HUES64 (cell line): ENCODE measurements around the gene SLC9A4.
"Not testable (repeated sequence)": the region's sequence is repeated elsewhere in the genome, so short reads cannot be mapped to it uniquely, and the experiment has no call there.

ENCODE experiments used
- H3K27ac ChIP-seq: 2 replicates; pipeline ENCODE4 v1.7.0; 2013; ENCODE audit warnings: low read depth, low read length, inconsistent platforms
- H3K27me3 ChIP-seq: 2 replicates; pipeline ENCODE4 v1.6.1; 2013; ENCODE audit warnings: mild to moderate bottlenecking, low read length; ENCODE audit not compliant: insufficient read depth
- H3K36me3 ChIP-seq: 2 replicates; pipeline ENCODE4 v1.6.1; 2013; ENCODE audit warnings: mild to moderate bottlenecking, low read length; ENCODE audit not compliant: insufficient read depth
- H3K4me1 ChIP-seq: 2 replicates; pipeline ENCODE4 v1.6.1; 2013; ENCODE audit warnings: mild to moderate bottlenecking, low read length, moderate library complexity; ENCODE audit not compliant: insufficient read depth
- H3K4me3 ChIP-seq: 2 replicates; pipeline ENCODE4 v1.5.1; 2013; ENCODE audit warnings: mild to moderate bottlenecking, low read length, moderate library complexity
- H3K9ac ChIP-seq: 2 replicates; pipeline ENCODE4 v1.6.1; 2013; ENCODE audit warnings: mild to moderate bottlenecking, low read depth, low read length
- H3K9me3 ChIP-seq: 2 replicates; pipeline ENCODE4 v1.6.1; 2013; ENCODE audit warnings: low read depth, low read length; ENCODE audit not compliant: insufficient read depth
- WGBS: fragments of 150-250, 120-280 bp; methylation state at CpG from one replicate; pipeline ENCODE4 v1.1.7; 2013; ENCODE audit warnings: missing lambda C conversion rate; 5-methylcytosine and 5-hydroxymethylcytosine counted together

Gene SLC9A4

DNA sequence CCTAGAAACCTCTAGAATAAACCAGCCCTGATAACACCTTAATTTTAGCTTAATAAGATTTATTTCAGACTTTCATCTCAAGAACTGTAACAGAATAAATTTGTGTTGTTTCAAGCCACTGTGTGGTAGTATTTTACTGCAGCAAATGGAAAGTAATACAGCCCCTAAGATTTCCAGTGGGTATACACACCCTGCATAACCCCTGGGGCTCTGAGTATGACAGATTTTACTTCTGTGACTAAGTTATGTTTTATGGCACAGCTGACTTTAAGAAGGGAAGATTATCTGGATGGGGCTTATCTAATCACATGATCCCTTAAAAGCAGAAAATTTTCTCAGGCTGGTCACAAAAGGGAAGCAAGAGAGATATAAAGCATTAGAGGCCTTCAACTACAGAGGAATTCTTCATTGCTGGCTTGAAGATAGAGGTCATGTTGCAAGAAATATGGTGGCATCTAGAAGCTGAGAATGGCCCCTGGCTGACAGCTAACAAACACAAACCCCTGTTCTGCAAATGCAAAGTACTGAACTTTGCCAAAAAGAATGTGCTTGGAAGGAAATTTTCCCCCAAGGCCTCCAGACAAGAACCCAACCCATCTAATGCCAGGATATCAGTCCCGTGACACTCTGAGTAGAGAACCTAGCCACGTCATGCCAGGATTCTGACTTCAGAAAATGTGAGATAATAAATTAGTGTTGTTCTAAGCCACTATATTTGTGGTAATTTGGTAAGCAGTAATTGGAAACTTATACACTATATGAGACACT is 78.5 kb downstream of the SLC9A4 start:
- WGBS = 100% methylated on average over 2 of the region's 2 CpGs
- H3K9me3 ChIP-seq = no peaks in the 10 kb centered on the region

DNA sequence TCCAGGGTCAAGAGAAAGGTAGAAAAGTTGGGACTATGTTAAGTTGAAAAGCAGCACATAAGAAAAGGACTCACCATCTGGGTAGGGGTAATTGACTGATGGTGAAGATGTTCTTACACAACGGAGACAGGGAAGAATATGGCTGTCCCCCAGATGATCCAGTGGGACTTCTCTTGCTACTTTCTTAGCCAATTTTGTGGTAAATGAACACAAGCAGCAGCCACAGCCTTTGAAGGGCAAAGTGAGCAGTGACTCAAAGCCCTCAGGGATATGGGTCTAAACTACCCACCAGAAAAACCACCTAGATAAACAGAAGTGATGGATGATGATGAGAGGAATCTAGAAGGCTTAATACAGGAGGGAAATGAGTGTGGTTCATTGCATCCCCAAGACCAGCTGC is 80.6 kb downstream of the SLC9A4 start:
- WGBS = 95% methylated on average over 1 of the region's 1 CpG
- H3K27me3 ChIP-seq = no peaks in the 10 kb centered on the region
- no peaks in the 10 kb centered on the region for H3K9me3 ChIP-seq
- no peak overlapping the region for H3K27ac ChIP-seq
- H3K4me1 ChIP-seq = no peaks in the 10 kb centered on the region
- H3K36me3 ChIP-seq = no peaks in the 10 kb centered on the region
- no peak overlapping the region for H3K4me3 ChIP-seq
- H3K9ac ChIP-seq = no peak overlapping the region

More for the DNA sequence above, 78.5 kb downstream of the SLC9A4 start:
- H3K36me3 ChIP-seq = no peaks in the 10 kb centered on the region
- no peak overlapping the region for H3K4me3 ChIP-seq
- no peaks in the 10 kb centered on the region for H3K27me3 ChIP-seq
- no peak overlapping the region for H3K9ac ChIP-seq
- H3K4me1 ChIP-seq = no peaks in the 10 kb centered on the region
- H3K27ac ChIP-seq = no peak overlapping the region

DNA sequence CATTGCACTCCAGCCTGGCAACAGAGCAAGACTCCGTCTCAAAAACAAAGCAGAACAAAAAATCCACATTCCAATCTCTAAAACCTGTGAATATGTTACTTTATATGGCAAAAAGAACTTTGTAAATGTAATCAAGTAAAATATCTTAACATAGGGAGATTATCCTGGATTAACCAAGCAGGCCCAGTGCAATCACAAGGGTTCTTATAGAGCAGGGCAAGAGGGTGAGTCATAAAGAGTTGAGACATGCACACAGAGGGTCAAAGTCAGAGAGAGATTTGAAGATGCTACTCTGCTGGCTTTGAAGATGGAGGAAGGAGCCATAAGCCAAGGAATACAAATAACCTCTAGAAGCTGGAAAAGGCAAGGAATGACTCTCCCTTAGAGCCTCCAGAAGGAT is 85.4 kb downstream of the SLC9A4 start:
- Histone ChIP-seq H3K4me3 (no peak overlapping the region), H3K27me3 (no peaks in the 10 kb centered on the region), H3K9ac (no peak overlapping the region), H3K9me3 (no peaks in the 10 kb centered on the region), H3K27ac (no peak overlapping the region), H3K4me1 (no peaks in the 10 kb centered on the region), H3K36me3 (no peaks in the 10 kb centered on the region)
- WGBS = 100% methylated on average over 1 of the region's 1 CpG

DNA sequence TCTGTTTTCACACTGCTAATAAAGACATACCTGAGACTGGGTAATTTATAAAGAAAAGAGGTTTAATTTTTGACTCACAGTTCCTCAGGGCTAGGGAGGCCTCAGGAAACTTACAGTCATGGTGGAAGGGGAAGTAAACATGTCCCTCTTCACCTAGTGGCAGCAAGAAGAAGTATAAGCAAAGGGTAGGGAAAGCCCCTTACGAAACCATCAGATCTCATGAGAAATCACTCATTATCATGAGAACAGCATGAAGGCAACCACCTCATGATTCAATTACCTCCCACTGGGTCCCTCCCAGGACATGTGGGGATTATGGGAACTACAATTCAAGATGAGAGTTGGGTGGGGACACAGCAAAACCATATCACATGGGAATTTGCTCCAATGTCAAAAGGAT is 89.5 kb downstream of the SLC9A4 start:
- not testable (repeated sequence) for H3K4me1 ChIP-seq, H3K4me3 ChIP-seq, H3K27me3 ChIP-seq, H3K36me3 ChIP-seq, H3K27ac ChIP-seq, H3K9ac ChIP-seq
- 43% methylated on average over 1 of the region's 1 CpG for WGBS
- peaks cover 10% of the 10 kb centered on the region; the same call in 1 of the 2 replicates for H3K9me3 ChIP-seq

DNA sequence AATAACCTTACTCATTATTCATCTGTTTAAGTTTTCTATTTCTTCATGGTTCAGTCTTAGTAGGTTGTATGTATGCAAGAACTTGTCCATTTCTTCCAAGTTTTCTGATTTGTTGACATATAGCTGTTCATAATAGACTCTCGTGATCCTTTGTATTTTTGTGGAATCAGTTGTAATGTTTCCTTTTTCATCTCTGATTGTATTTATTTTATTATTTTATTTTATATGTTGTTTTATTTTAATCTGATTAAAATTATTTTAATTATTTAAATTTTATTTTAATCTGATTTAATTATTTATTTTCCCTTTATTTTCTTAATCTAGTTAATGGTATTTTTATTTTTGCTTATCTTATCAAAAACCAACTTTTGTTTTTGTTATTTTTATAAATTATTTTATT is 102.9 kb downstream of the SLC9A4 start:
- H3K36me3 ChIP-seq = no peaks in the 10 kb centered on the region
- H3K9ac ChIP-seq = no peak overlapping the region
- H3K4me3 ChIP-seq = no peak overlapping the region
- H3K27me3 ChIP-seq = no peaks in the 10 kb centered on the region
- no peak overlapping the region for H3K27ac ChIP-seq
- H3K9me3 ChIP-seq = peaks cover 6% of the 10 kb centered on the region
- H3K4me1 ChIP-seq = no peaks in the 10 kb centered on the region
- 100% methylated on average over 1 of the region's 1 CpG for WGBS

DNA sequence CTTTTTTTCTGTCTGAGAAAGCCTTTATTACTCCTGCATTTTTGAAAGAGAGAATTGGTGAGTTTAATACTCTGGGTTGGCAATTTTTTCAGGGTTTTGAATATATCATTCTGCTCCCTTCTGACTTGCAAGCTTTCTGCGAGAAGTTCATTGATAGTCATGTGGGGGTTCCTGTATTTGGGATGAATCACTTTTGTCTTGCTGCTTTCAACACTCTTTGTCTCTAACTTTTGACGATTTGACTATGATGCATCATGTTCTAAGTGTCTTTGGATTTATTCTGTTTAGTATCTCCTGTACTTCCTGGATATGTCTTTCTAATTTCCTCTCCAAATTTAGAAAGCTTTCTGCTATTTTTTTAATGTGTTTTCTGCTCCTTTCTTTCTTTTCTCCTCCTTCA is 105.3 kb downstream of the SLC9A4 start:
- Histone ChIP-seq H3K4me3 (no peak overlapping the region), H3K27ac (no peak overlapping the region), H3K9me3 (no peaks in the 10 kb centered on the region; the same call in 1 of the 2 replicates), H3K36me3 (no peaks in the 10 kb centered on the region), H3K27me3 (no peaks in the 10 kb centered on the region), H3K4me1 (no peaks in the 10 kb centered on the region), H3K9ac (no peak overlapping the region)
- 94% methylated on average over 1 of the region's 2 CpGs for WGBS

DNA sequence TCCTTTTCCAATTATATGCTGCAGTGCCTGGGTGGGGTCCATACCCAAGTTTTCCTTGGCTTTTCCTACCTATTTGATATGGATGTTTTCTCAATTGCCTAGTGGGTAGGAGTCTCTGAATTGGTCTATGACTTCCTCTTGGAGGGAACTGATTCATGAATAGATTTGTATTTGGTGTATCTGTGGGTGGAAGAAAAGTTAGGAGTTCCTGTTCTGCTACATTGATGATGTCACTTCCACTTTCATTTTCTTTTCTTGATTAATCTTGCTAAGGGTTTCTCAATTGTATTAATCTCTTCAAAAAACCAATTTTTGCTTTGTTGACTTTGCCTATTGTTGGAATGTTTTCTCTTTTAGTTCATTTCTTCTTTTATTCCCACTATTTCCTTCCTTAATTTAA is 108.9 kb downstream of the SLC9A4 start:
- Histone ChIP-seq H3K36me3 (no peaks in the 10 kb centered on the region), H3K4me3 (no peak overlapping the region), H3K4me1 (peaks cover 15% of the 10 kb centered on the region), H3K27ac (no peak overlapping the region), H3K27me3 (no peaks in the 10 kb centered on the region), H3K9ac (no peak overlapping the region), H3K9me3 (no peaks in the 10 kb centered on the region)

DNA sequence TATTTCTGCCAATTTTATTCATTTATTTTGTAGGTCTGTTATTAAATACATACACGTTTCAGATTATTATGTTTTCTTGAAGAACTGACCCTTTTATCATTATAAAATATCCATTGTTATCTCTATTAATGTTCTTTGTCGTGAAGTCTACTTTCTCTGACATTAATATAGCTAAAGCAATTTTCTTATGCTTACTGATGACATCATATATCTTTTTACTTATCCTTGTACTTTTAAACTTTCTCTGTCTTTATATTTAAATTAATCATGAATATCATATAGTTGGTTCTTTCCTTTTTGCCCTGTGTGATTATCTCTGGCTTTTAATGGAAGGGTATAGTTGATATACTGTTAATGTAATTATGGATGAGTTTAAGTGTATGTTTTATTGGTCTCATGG is 109.8 kb downstream of the SLC9A4 start:
- no peak overlapping the region for H3K4me3 ChIP-seq
- H3K9ac ChIP-seq = no peak overlapping the region
- WGBS = no CpG with 5 or more reads among the region's 2 CpGs
- peaks cover 15% of the 10 kb centered on the region for H3K4me1 ChIP-seq
- no peaks in the 10 kb centered on the region for H3K27me3 ChIP-seq
- no peak overlapping the region for H3K27ac ChIP-seq
- H3K36me3 ChIP-seq = no peaks in the 10 kb centered on the region
- no peaks in the 10 kb centered on the region for H3K9me3 ChIP-seq
